Fibroblast of the aortic adventitia (primary cell): ENCODE measurements around the gene SCLY. TPM values are rescaled to one million over a fixed set of nuclear protein-coding genes. Genes with fewer than 3 reads are reported as not detected.

Experiments
- DNase-seq: peaks from one replicate; pipeline ENCODE4 v3.0.0-alpha.2; 2010; ENCODE audit warnings: low read depth
- H3K4me3 ChIP-seq: 2 replicates; pipeline ENCODE4 v1.5.1; 2011; ENCODE audit warnings: low read depth, mild to moderate bottlenecking, control low read depth, low read length, moderate library complexity
- total RNA-seq: library from RNA; depleted of rRNA; stranded (reverse); fragments of >200 nt; gene quantifications from 2 replicates; pipeline ENCODE4 v1.2.3, GENCODE V29; 2012; ENCODE audit warnings: low replicate concordance
- TF ChIP-seq, protein P1 (sequence below): IDR thresholded peaks from 2 replicates; pipeline ENCODE4 v1.5.1; 2011; ENCODE audit warnings: mild to moderate bottlenecking, low read length, control low read depth, inconsistent platforms; ENCODE audit not compliant: insufficient read depth

Gene SCLY
- total RNA-seq, 1 donor, result 13.0 TPM

DNA sequence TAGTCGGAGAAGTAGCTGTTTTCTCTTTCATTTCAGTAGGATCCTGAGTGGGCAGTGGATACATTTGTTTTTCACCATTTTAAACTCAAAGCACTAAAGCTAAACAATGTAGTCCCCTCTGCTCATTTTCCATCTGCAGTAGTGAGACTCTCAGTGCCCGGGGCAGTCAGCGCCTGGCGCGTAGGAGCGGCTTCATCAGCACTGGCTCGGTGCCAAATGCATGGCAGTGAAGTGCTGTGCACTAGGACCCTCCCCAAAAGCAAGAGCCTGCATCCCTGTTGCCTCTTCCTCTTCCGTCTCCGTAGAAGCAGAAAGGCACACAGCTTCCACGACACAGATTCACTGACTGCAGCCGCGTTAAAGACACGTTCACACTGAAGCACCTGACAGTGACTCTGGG, 20.3 kb downstream of the SCLY start:
- TF ChIP-seq, protein P1, sequence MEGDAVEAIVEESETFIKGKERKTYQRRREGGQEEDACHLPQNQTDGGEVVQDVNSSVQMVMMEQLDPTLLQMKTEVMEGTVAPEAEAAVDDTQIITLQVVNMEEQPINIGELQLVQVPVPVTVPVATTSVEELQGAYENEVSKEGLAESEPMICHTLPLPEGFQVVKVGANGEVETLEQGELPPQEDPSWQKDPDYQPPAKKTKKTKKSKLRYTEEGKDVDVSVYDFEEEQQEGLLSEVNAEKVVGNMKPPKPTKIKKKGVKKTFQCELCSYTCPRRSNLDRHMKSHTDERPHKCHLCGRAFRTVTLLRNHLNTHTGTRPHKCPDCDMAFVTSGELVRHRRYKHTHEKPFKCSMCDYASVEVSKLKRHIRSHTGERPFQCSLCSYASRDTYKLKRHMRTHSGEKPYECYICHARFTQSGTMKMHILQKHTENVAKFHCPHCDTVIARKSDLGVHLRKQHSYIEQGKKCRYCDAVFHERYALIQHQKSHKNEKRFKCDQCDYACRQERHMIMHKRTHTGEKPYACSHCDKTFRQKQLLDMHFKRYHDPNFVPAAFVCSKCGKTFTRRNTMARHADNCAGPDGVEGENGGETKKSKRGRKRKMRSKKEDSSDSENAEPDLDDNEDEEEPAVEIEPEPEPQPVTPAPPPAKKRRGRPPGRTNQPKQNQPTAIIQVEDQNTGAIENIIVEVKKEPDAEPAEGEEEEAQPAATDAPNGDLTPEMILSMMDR, result no peak
- no peak overlapping the region for H3K4me3 ChIP-seq
- no peak for DNase-seq

DNA sequence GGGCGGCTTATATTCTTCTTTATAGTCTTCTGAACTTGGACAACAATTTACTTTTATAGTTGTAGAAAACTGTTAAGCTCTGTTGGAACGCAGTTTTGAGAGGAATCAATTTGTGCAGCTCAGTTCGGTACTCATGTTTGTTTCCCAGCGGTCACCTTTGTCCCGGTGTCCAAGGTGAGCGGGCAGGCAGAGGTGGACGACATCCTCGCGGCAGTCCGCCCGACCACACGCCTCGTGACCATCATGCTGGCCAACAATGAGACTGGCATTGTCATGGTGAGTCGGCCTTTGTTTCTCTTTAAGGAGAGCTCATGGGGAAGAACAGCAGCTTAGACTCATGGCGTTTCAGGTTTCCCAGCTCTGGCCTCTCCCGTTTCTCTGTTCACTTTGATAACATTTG, 20.8 kb downstream of the SCLY start:
- DNase-seq, result no peak
- H3K4me3 ChIP-seq, result no peak overlapping the region
- TF ChIP-seq, protein P1, result no peak

DNA sequence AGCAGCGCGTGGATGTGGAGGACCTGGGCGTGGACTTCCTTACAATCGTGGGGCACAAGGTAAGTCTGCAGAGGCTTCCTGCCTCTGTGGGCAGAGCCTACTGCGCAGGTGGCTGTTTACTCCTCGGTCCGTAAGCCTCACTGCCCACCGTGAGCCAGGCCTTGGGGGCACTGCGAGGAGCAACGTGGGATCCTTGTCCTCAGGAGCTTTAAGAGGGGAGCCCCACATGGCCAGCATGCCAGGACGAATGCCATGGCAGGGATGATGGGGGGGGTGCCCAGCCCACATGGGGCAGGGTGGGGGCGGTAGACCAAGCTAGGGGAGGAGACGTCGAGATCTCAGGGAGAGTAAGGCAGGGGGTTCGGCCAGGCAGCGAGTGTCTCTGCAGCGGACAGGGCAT, 21.4 kb downstream of the SCLY start:
- DNase-seq, result no peak
- no peak overlapping the region for H3K4me3 ChIP-seq
- TF ChIP-seq, protein P1, result no peak

DNA sequence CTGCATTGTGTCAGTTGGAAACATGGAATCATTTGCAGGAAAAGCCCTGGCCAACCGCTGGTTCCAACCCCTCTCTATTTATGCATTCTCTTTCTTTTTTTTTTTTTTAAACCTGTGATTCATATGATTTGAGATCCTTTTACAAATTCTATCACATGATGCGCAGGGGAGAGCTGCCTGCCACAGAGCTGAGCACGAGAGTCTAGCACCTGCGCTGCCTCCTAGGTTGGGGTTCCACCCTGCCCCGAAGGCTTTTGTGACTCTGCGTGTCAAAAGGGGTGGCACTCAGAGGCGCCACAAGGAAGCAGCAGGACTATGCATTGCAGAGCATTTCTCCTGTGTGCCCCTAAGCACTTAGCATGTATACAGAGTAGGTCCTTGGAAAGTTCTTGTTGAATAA, 22.0 kb downstream of the SCLY start:
- no peak for DNase-seq
- no peak overlapping the region for H3K4me3 ChIP-seq
- TF ChIP-seq, protein P1, result no peak

DNA sequence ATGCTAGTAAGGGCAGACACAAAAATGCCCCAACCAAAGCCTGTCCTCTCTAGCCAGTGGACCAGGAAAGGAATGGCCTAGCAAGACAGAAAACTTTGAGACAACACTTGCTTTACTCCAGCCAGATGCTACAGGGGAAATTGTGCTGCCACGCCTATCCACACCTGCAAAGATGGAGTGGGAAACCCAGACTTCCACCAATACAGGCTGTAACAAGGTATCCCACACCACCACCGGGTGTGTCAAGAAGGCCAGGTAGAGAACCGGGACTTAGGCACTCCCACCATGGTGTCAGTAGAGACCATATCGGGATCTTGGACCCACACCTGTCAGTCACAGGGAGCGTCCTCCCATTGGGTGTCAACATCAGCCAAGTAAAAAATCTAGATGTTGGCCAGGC, 23.1 kb downstream of the SCLY start:
- DNase-seq, result no peak
- TF ChIP-seq, protein P1, result no peak
- no peak overlapping the region for H3K4me3 ChIP-seq

DNA sequence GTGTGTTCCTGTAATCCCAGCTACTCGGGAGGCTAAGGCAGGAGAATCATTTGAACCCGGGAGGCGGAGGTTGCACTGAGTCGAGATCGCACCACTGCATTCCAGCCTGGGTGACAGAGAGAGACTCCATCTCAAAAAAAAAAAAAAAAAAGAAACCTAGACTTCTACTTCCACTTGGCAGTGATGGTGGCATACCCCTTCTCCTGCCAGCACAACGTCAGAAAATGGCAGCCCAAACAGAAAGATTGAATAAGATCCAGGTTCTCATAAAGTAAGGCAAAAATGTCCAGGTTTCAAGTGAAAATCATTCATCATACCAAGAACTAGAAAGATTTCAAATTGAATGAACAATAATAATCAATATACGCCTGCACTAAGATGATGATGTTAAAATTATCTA, 24.0 kb downstream of the SCLY start:
- no peak overlapping the region for H3K4me3 ChIP-seq
- no peak for DNase-seq
- TF ChIP-seq, protein P1, result no peak

DNA sequence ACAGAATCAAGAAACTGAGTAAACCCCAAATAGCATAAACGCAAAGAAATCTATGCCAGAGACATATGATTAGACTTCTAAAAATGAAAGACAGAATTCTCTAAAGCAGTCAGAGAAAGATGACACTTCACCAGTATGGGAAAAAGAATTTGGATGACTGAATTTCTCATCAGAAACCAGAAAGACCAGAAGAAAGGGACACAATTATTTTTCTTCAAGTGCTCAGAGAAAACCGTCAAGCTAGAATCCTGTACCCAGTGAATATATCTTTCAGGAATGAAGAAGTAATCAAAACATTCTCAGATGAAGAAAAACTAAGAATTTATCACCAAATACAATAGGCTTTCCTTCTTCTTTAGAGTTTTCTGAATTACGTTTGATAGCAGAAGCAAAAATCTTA, 25.1 kb downstream of the SCLY start:
- no peak overlapping the region for H3K4me3 ChIP-seq
- DNase-seq, result no peak
- TF ChIP-seq, protein P1, result no peak
